Activated T-cell treated with anti-CD3 and anti-CD28 coated beads, Interleukin-2, amount 50 U/mL, for 24 hours (primary cell): Measurements from ENCODE around the gene GSTM4.
A peak's percentile ranks its signal among the peaks of the same experiment; 100 is the strongest.

Source experiments
- DNase-seq: peaks from one replicate; pipeline ENCODE4 v3.0.0-alpha.2; 2020
- H3K27ac Mint-ChIP-seq: 2 replicates; pipeline ENCODE4 v1.8.0; 2020; ENCODE audit warnings: mild to moderate bottlenecking, mixed read lengths
- H3K27me3 Mint-ChIP-seq: 2 replicates; pipeline ENCODE4 v1.8.0; 2020; ENCODE audit warnings: mixed read lengths
- H3K36me3 Mint-ChIP-seq: 2 replicates; pipeline ENCODE4 v1.8.0; 2020; ENCODE audit warnings: low read depth, mixed read lengths
- H3K4me1 Mint-ChIP-seq: 2 replicates; pipeline ENCODE4 v1.8.0; 2020; ENCODE audit warnings: low read depth, mixed read lengths
- H3K4me3 Mint-ChIP-seq: 2 replicates; pipeline ENCODE4 v1.8.0; 2020; ENCODE audit warnings: mild to moderate bottlenecking, moderate library complexity, mixed read lengths
- H3K9me3 Mint-ChIP-seq: 2 replicates; pipeline ENCODE4 v1.8.0; 2020; ENCODE audit warnings: mixed read lengths

Gene GSTM4

GRCh38 chr1:109655615-109656519, at the start of gene GSTM4:
TSS of gene GSTM4 (plus strand) at chr1:109656099. CDS start at chr1:109656390, 291 bp downstream.
- H3K9me3 Mint-ChIP-seq = no peaks in the 10 kb centered on the region
- peaks cover 17% of the 10 kb centered on the region for H3K4me1 Mint-ChIP-seq
- peaks cover 4% of the 10 kb centered on the region for H3K27me3 Mint-ChIP-seq
- H3K4me3 Mint-ChIP-seq = peak within 1 kb of the TSS; percentile 91
- DNase-seq = peak; percentile 86
- peaks cover 15% of the 10 kb centered on the region for H3K36me3 Mint-ChIP-seq
- H3K27ac Mint-ChIP-seq = peak within 1 kb of the TSS; percentile 91

DNA sequence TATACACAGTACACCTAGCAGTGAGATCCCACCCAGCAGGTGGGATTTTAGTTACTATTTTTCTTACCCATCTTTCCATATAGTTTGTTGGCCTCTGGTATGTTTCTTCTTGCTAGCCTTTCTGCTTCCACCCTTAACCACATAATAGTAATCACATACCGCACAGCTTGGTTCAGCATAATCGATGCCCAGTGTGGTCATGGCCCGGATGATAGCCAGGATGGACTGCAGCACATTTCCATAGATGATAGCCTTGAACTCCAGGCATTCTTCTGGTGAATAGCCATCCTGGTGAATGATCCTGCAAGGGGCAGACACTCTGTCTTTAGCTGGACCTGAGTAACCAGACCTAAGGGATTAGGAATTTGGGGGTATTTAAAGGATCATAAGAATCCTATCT, 46.0 kb upstream of the GSTM4 start:
- H3K27me3 Mint-ChIP-seq = no peaks in the 10 kb centered on the region
- no peaks in the 10 kb centered on the region for H3K4me1 Mint-ChIP-seq
- no peak overlapping the region for H3K27ac Mint-ChIP-seq
- no peaks in the 10 kb centered on the region for H3K36me3 Mint-ChIP-seq
- no peak for DNase-seq
- H3K4me3 Mint-ChIP-seq = no peak overlapping the region
- H3K9me3 Mint-ChIP-seq = no peaks in the 10 kb centered on the region

DNA sequence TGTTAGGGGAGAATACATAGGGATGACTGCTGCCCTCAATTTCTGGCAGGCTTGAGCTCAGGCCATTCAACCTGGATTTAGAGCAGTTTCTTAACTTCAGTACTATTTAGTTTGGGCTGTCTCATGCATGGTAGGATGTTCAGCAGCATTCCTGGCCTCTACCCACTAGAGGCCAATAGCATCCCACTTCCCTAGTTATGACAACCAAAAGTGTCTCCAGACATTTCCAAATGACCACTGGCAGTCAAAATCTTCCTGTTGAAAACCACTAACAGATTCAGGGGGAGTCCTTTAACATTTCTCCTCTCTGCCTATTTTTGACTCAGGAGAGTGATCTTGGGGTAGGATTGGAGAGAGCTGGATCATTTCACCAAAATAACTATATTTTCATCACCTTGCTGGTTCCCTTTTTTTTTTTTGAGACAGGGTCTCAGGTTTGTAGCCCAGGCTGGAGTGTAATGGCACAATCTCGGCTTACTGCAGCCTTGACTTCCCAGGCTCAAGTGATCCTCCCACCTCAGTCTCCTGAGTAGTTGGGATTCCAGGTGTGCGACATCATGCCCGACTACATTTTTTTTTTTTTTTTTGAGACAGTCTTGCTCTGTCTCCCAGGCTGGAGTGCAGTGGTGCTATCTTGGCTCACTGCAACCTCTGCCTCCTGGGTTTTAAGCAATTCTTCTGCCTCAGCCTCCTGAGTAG, 45.1 kb upstream of the GSTM4 start:
- Mint-ChIP-seq H3K4me3 (no peak overlapping the region), H3K4me1 (peaks cover 2% of the 10 kb centered on the region), H3K36me3 (no peaks in the 10 kb centered on the region), H3K27ac (no peak overlapping the region), H3K27me3 (no peaks in the 10 kb centered on the region), H3K9me3 (no peaks in the 10 kb centered on the region)
- DNase-seq = no peak

GRCh38 chr1:109611308-109611990, 44.5 kb upstream of the GSTM4 start:
- no peaks in the 10 kb centered on the region for H3K27me3 Mint-ChIP-seq
- H3K36me3 Mint-ChIP-seq = no peaks in the 10 kb centered on the region
- peaks cover 9% of the 10 kb centered on the region for H3K4me1 Mint-ChIP-seq
- H3K27ac Mint-ChIP-seq = no peak overlapping the region
- DNase-seq = no peak
- no peak overlapping the region for H3K4me3 Mint-ChIP-seq
- H3K9me3 Mint-ChIP-seq = no peaks in the 10 kb centered on the region

GRCh38 chr1:109613361-109614147, 42.3 kb upstream of the GSTM4 start:
- H3K4me3 Mint-ChIP-seq = no peak overlapping the region
- no peaks in the 10 kb centered on the region for H3K27me3 Mint-ChIP-seq

DNA sequence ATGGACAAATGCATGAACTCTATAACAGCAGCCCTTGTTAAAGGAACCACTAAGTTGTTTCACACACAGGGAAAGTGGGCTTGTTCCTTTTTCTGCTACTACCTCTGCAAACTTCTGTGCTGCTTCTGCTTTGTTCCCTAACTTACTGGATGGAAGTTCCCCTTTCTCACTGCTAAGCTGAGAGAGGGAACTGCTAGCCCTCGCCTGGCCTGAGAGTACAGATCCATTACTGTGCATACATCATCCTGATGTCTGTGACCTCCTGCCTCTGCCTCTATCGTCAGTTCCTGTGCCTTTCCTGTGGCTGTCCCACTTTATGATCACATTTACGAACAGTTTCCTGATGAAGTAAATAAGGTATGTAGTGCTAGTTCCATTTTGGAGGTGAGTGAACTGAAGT, 40.0 kb upstream of the GSTM4 start:
- no peak overlapping the region for H3K4me3 Mint-ChIP-seq
- peaks cover 13% of the 10 kb centered on the region for H3K36me3 Mint-ChIP-seq
- H3K27me3 Mint-ChIP-seq = no peaks in the 10 kb centered on the region
- no peak overlapping the region for H3K27ac Mint-ChIP-seq
- no peak for DNase-seq
- no peaks in the 10 kb centered on the region for H3K9me3 Mint-ChIP-seq
- H3K4me1 Mint-ChIP-seq = peaks cover 38% of the 10 kb centered on the region

More at GRCh38 chr1:109613361-109614147, 42.3 kb upstream of the GSTM4 start:
- no peak overlapping the region for H3K27ac Mint-ChIP-seq
- H3K36me3 Mint-ChIP-seq = no peaks in the 10 kb centered on the region
- no peaks in the 10 kb centered on the region for H3K9me3 Mint-ChIP-seq
- H3K4me1 Mint-ChIP-seq = peaks cover 28% of the 10 kb centered on the region
- no peak for DNase-seq

- Mint-ChIP-seq H3K27ac (peak overlapping the region; percentile 22), H3K4me3 (no peak overlapping the region), H3K36me3 (peaks cover 16% of the 10 kb centered on the region), H3K4me1 (peaks cover 39% of the 10 kb centered on the region), H3K27me3 (no peaks in the 10 kb centered on the region), H3K9me3 (no peaks in the 10 kb centered on the region)
- DNase-seq = no peak
Measured at GRCh38 chr1:109616391-109616790, 39.5 kb upstream of the GSTM4 start.

DNA sequence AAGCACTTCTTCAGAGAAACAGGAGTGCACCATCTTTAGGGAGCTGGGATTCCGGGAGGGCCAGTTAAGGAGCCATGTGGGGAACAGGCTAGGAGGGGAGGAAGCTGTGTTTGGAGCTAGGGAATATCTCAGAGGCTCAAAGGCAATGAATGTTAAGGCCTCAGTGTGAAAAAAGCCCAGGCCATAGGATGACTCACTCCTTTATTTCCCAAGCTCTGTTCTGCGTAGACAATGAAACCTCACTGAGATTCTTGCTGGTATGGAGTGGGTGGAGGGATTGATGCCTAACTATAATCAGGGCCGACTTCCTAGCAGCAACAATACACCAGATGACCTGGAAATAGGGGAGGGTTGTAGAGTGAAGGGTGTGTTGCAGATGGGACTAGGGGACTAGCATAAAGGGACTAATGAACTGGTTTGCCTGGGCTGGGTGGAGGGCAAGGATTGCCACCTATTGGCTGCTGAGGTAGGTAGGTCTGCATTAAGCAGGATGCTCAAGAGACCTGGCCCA, 38.6 kb upstream of the GSTM4 start:
- Mint-ChIP-seq H3K36me3 (peaks cover 26% of the 10 kb centered on the region), H3K27ac (peak overlapping the region; percentile 79), H3K4me1 (peaks cover 48% of the 10 kb centered on the region), H3K4me3 (no peak overlapping the region), H3K9me3 (no peaks in the 10 kb centered on the region), H3K27me3 (no peaks in the 10 kb centered on the region)
- no peak for DNase-seq

- H3K4me1 Mint-ChIP-seq = peaks cover 64% of the 10 kb centered on the region
- H3K36me3 Mint-ChIP-seq = peaks cover 29% of the 10 kb centered on the region
- peak overlapping the region; percentile 98 for H3K4me3 Mint-ChIP-seq
- no peaks in the 10 kb centered on the region for H3K27me3 Mint-ChIP-seq
- no peaks in the 10 kb centered on the region for H3K9me3 Mint-ChIP-seq
- no peak for DNase-seq
- peak overlapping the region; percentile 98 for H3K27ac Mint-ChIP-seq
Measured at GRCh38 chr1:109618661-109619575, 37.0 kb upstream of the GSTM4 start.

- peaks cover 29% of the 10 kb centered on the region for H3K36me3 Mint-ChIP-seq
- H3K4me3 Mint-ChIP-seq = peak within 1 kb of the TSS; percentile 98
- H3K27me3 Mint-ChIP-seq = no peaks in the 10 kb centered on the region
- peak within 1 kb of the TSS; percentile 98 for H3K27ac Mint-ChIP-seq
- H3K4me1 Mint-ChIP-seq = peaks cover 72% of the 10 kb centered on the region
- peak; percentile 87 for DNase-seq
- no peaks in the 10 kb centered on the region for H3K9me3 Mint-ChIP-seq
Measured at GRCh38 chr1:109619576-109620400, 36.1 kb upstream of the GSTM4 start, which contains the start of the genes AMPD2 and GNAT2. TSS of gene AMPD2 (plus strand) at chr1:109619837. CDS start at chr1:109621176, 1,339 bp downstream. TSS of gene GNAT2 (minus strand) at chr1:109619616. CDS start at chr1:109612870, 6,746 bp downstream.

DNA sequence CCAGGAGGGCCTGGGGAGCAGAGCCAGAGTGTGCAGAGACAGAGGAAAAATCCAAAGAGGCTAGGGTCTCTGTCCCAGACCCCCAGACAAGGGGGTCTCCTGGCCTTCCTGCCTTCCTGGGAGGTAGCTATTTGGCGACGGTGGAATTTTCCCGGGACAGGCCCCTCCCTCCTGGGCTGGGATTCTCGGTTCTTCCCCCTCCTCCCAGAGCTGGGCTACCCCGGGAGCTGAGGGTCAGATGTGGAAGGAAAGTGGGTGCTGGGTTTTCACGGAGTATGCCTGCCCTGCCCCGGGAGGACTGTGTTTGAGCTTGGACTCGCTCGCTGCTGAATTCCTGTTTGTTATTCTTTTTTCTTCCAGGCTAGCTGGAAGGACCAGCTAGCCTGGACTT, 35.5 kb upstream of the GSTM4 start:
- DNase-seq = no peak
- H3K4me1 Mint-ChIP-seq = peaks cover 73% of the 10 kb centered on the region
- H3K4me3 Mint-ChIP-seq = peak overlapping the region; percentile 98
- no peaks in the 10 kb centered on the region for H3K27me3 Mint-ChIP-seq
- no peaks in the 10 kb centered on the region for H3K9me3 Mint-ChIP-seq
- H3K36me3 Mint-ChIP-seq = peaks cover 32% of the 10 kb centered on the region
- H3K27ac Mint-ChIP-seq = peak overlapping the region; percentile 98

- Mint-ChIP-seq H3K4me3 (peak overlapping the region; percentile 98), H3K27me3 (no peaks in the 10 kb centered on the region), H3K27ac (peak overlapping the region; percentile 98), H3K4me1 (peaks cover 69% of the 10 kb centered on the region), H3K36me3 (peaks cover 36% of the 10 kb centered on the region), H3K9me3 (no peaks in the 10 kb centered on the region)
- DNase-seq = peak; percentile 96
Measured at GRCh38 chr1:109620841-109621286, 35.0 kb upstream of the GSTM4 start.
